ENCODE data around the gene PLCB1. TPM values are rescaled to one million over a fixed set of nuclear protein-coding genes. Genes with fewer than 3 reads are reported as not detected.

Gene PLCB1
- total and polyA plus RNA-seq, 2 donors (not counting 3 experiments of a cell fraction or from before 2014, with no cell fraction given): 10.2 to 53.4 TPM

DNA sequence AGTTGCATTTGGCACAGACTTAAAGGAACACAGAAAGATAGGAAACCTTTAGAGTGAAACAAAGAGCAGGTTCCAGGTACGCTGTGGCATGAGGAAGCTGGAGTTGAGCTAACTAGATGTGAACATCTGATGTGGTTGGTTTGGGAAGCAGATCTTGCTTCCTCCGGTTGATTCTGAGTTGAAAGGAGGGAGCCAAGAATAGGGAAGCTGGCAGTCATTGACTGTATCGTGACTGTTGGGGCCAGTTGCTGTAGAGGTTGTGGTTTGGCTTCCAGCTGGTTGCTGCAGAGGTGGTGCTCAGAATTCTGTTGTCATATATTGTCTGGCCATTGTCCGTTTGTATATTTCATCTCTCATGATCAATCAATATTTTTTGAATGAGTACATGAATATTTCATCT lies 325.9 kb downstream of the PLCB1 start:
- DNase-seq (ENCODE audit: low read depth, low spot score) (no peak), FAIRE-seq (no peak)
- H3K9me3 ChIP-seq (replicated peaks; ENCODE audit: control insufficient read depth, insufficient read depth, low read length): no peaks in the 10 kb centered on the region
- H3K4me3 ChIP-seq (replicated peaks in 1 of 3; ENCODE audit: insufficient read depth in 1 of 3, low read depth in 1 of 3, low read length in 3 of 3): no peak overlapping the region
- no peak overlapping the region for H2AFZ ChIP-seq (ENCODE audit: low read depth, low read length)
- H3K36me3 ChIP-seq (ENCODE audit: control insufficient read depth in 2 of 2, extremely low read depth in 1 of 2, insufficient read depth in 2 of 2, low read length in 2 of 2): no peaks in the 10 kb centered on the region
- ChIA-PET CTCF (interaction anchor here (1.0 kb wide), 1 partner anchor 86 kb away, joined by 3 read pairs; no protein-coding TSS in a partner anchor), POLR2A (no interaction called here)
- H3K27me3 ChIP-seq (ENCODE audit: control insufficient read depth in 2 of 2, insufficient read depth in 2 of 2, low read length in 2 of 2): no peaks in the 10 kb centered on the region
- no peak overlapping the region for H3K27ac ChIP-seq (ENCODE audit: insufficient read depth, low read depth, low read length)
- intact Hi-C loops (cut with micrococcal nuclease): no loop called here
- H3K4me2 ChIP-seq (ENCODE audit: insufficient read depth, low read length): no peak overlapping the region
- BruUV-seq (replicated peaks): no TSS peak
- dilution Hi-C loops (cut with MboI; ENCODE audit: extremely low pct_ligation_motif_present, low sequenced_read_pairs): no loop called here
- no peaks in the 10 kb centered on the region for H3K79me2 ChIP-seq (ENCODE audit: control insufficient read depth, insufficient read depth, low read length)
- TF ChIP-seq POLR2A (IDR thresholded peaks at IDR 0.05; ENCODE audit: low read depth, low read length) (no peak), JUN (IDR thresholded peaks at IDR 0.05; ENCODE audit: borderline replicate concordance, insufficient read depth, insufficient read length, low read depth) (no peak), MYC (IDR thresholded peaks at IDR 0.05; ENCODE audit: low read depth, low read length) (no peak), FOS (IDR thresholded peaks at IDR 0.05; ENCODE audit: borderline replicate concordance, insufficient read depth, low read length) (no peak), GATA2 (IDR thresholded peaks at IDR 0.05; ENCODE audit: insufficient read depth, insufficient read length, low read depth, low read length) (no peak), POLR2AphosphoS5 (IDR thresholded peaks at IDR 0.05; ENCODE audit: insufficient read depth, low read depth, low read length) (no peak), EZH2 (IDR thresholded peaks at IDR 0.05; ENCODE audit: borderline replicate concordance, low read depth, low read length, severe bottlenecking) (no peak)
- TF ChIP-seq, protein P1, sequence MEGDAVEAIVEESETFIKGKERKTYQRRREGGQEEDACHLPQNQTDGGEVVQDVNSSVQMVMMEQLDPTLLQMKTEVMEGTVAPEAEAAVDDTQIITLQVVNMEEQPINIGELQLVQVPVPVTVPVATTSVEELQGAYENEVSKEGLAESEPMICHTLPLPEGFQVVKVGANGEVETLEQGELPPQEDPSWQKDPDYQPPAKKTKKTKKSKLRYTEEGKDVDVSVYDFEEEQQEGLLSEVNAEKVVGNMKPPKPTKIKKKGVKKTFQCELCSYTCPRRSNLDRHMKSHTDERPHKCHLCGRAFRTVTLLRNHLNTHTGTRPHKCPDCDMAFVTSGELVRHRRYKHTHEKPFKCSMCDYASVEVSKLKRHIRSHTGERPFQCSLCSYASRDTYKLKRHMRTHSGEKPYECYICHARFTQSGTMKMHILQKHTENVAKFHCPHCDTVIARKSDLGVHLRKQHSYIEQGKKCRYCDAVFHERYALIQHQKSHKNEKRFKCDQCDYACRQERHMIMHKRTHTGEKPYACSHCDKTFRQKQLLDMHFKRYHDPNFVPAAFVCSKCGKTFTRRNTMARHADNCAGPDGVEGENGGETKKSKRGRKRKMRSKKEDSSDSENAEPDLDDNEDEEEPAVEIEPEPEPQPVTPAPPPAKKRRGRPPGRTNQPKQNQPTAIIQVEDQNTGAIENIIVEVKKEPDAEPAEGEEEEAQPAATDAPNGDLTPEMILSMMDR (IDR thresholded peaks at IDR 0.05; ENCODE audit: extremely low read depth in 1 of 2, insufficient read depth in 1 of 2, low read depth in 1 of 2, low read length in 2 of 2): no peak
- TF ChIP-seq, protein P2, sequence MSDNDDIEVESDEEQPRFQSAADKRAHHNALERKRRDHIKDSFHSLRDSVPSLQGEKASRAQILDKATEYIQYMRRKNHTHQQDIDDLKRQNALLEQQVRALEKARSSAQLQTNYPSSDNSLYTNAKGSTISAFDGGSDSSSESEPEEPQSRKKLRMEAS (IDR thresholded peaks at IDR 0.05; ENCODE audit: insufficient read depth, insufficient read length): no peak
- H3K9me1 ChIP-seq (replicated peaks; ENCODE audit: control insufficient read depth, extremely low read depth, insufficient read depth, low read length): no peaks in the 10 kb centered on the region
- no peaks in the 10 kb centered on the region for H4K20me1 ChIP-seq (replicated peaks; ENCODE audit: control insufficient read depth, extremely low read depth, insufficient read depth, low read length)
- H3K4me1 ChIP-seq (ENCODE audit: control insufficient read depth, extremely low read depth, insufficient read depth, low read length): no peaks in the 10 kb centered on the region
- H3K9ac ChIP-seq (replicated peaks; ENCODE audit: extremely low read depth, insufficient read depth, low read length): no peak overlapping the region
